Activated effector memory CD4-positive, alpha-beta T cell treated with Interleukin-2 at 50 U/mL for 16 hours (primary cell): Measurements from ENCODE around the gene DHRSX.
"Not testable (repeated sequence)": the region's sequence is repeated elsewhere in the genome, so short reads cannot be mapped to it uniquely, and the experiment has no call there.

Source experiments
- DNase-seq: peaks from one replicate; pipeline ENCODE4 v3.0.0-alpha.2; 2020

DHRSX gene

GRCh38 chrX:2471126-2471525 lies 29.6 kb downstream of the DHRSX start:
- DNase-seq, result not testable (repeated sequence)

- not testable (repeated sequence) for DNase-seq
Measured at GRCh38 chrX:2469852-2470251, 30.9 kb downstream of the DHRSX start.

GRCh38 chrX:2469196-2469685 lies 31.5 kb downstream of the DHRSX start:
- no peak for DNase-seq

- DNase-seq, result no peak
Measured at GRCh38 chrX:2468261-2469195, 32.2 kb downstream of the DHRSX start.

GRCh38 chrX:2466876-2467656 lies 33.7 kb downstream of the DHRSX start:
- no peak for DNase-seq

GRCh38 chrX:2464677-2465166 lies 36.1 kb downstream of the DHRSX start:
- DNase-seq, result no peak

- no peak for DNase-seq
Measured at GRCh38 chrX:2463973-2464676, 36.7 kb downstream of the DHRSX start.

- not testable (repeated sequence) for DNase-seq
Measured at GRCh38 chrX:2463481-2463880, 37.3 kb downstream of the DHRSX start.

GRCh38 chrX:2462780-2463179 lies 38.0 kb downstream of the DHRSX start:
- DNase-seq, result no peak

- no peak for DNase-seq
Measured at GRCh38 chrX:2462074-2462473, 38.7 kb downstream of the DHRSX start.

- DNase-seq, result no peak
Measured at GRCh38 chrX:2461711-2462016, 39.1 kb downstream of the DHRSX start.

- not testable (repeated sequence) for DNase-seq
Measured at GRCh38 chrX:2460821-2461710, 39.7 kb downstream of the DHRSX start.

- DNase-seq, result not testable (repeated sequence)
Measured at GRCh38 chrX:2460048-2460447, 40.7 kb downstream of the DHRSX start.

GRCh38 chrX:2458309-2458708 lies 42.5 kb downstream of the DHRSX start:
- DNase-seq, result no peak

GRCh38 chrX:2457289-2458133 lies 43.3 kb downstream of the DHRSX start:
- DNase-seq, result no peak

- not testable (repeated sequence) for DNase-seq
Measured at GRCh38 chrX:2456091-2456490, 44.7 kb downstream of the DHRSX start.

GRCh38 chrX:2454620-2455019 lies 46.2 kb downstream of the DHRSX start:
- not testable (repeated sequence) for DNase-seq

GRCh38 chrX:2452799-2453198 lies 48.0 kb downstream of the DHRSX start:
- no peak for DNase-seq

- no peak for DNase-seq
Measured at GRCh38 chrX:2452317-2452784, 48.4 kb downstream of the DHRSX start.

- no peak for DNase-seq
Measured at GRCh38 chrX:2451501-2452316, 49.1 kb downstream of the DHRSX start.
